CD14-positive monocyte (primary cell): ENCODE data around the gene RELL2. TPM values are rescaled to one million over a fixed set of nuclear protein-coding genes. Genes with fewer than 3 reads are reported as not detected.

Experiments
- DNase-seq, 3 donors: peaks; one replicate each; pipeline ENCODE4 v3.0.0-alpha.2; 2011 to 2022
- H2AFZ ChIP-seq: 2 replicates; pipeline ENCODE4 v1.6.0; 2012; ENCODE audit warnings: mild to moderate bottlenecking, low read depth, low read length, inconsistent platforms; ENCODE audit not compliant: insufficient read depth, poor library complexity, severe bottlenecking
- H3K27ac ChIP-seq, 2 donors: 1 replicate in 1 of 2; 2 replicates in 1 of 2; pipeline ENCODE4 v1.5.1; 2012 to 2013; ENCODE audit warnings: low read length in 2 of 2, control low read depth in 1 of 2, inconsistent platforms in 1 of 2, low read depth in 1 of 2, mild to moderate bottlenecking in 1 of 2
- H3K27me3 ChIP-seq, 2 donors: one replicate each; pipeline versions ENCODE4 v1.6.0 to v1.6.1; 2011 to 2013; ENCODE audit warnings: low read length in 2 of 2; ENCODE audit not compliant: control insufficient read depth in 2 of 2, insufficient read depth in 2 of 2
- H3K36me3 ChIP-seq, 2 donors: replicated peaks in 1 of 2; 1 replicate in 1 of 2; 2 replicates in 1 of 2; pipeline versions ENCODE4 v1.5.1 to v1.6.1; 2012 to 2013; ENCODE audit warnings: low read length in 2 of 2, control low read depth in 1 of 2, inconsistent platforms in 1 of 2, mild to moderate bottlenecking in 1 of 2; ENCODE audit not compliant: insufficient read depth in 2 of 2, control insufficient read depth in 1 of 2
- H3K4me1 ChIP-seq, 2 donors: 1 replicate in 1 of 2; 2 replicates in 1 of 2; pipeline versions ENCODE4 v1.5.1 to v1.6.1; 2012 to 2013; ENCODE audit warnings: low read length in 2 of 2, control low read depth in 1 of 2, inconsistent platforms in 1 of 2, mild to moderate bottlenecking in 1 of 2, moderate library complexity in 1 of 2; ENCODE audit not compliant: insufficient read depth in 2 of 2, control insufficient read depth in 1 of 2
- H3K4me2 ChIP-seq: replicated peaks from 2 replicates; pipeline ENCODE3; 2012; ENCODE audit warnings: low read length, moderate library complexity, mild to moderate bottlenecking; ENCODE audit not compliant: poor library complexity, severe bottlenecking; ENCODE audit errors: extremely low read depth
- H3K4me3 ChIP-seq, 3 experiments: fragments of 200-600 bp in 1 of 3; sonication (generic) in 1 of 3; replicated peaks in 1 of 3; 1 replicate in 2 of 3; 2 replicates in 1 of 3; pipeline ENCODE4 v1.5.1; 2011 to 2013; ENCODE audit warnings: low read length in 3 of 3, mild to moderate bottlenecking in 3 of 3, control low read depth in 2 of 3, low read depth in 2 of 3, inconsistent platforms in 1 of 3, moderate library complexity in 1 of 3
- H3K79me2 ChIP-seq: 2 replicates; pipeline ENCODE4 v1.6.0; 2012; ENCODE audit warnings: mild to moderate bottlenecking, control low read depth, inconsistent platforms, low read length, moderate library complexity; ENCODE audit not compliant: insufficient read depth
- H3K9ac ChIP-seq: 2 replicates; pipeline ENCODE4 v1.6.0; 2017; ENCODE audit warnings: low read length, mild to moderate bottlenecking; ENCODE audit not compliant: insufficient read depth, poor library complexity, severe bottlenecking
- H3K9me3 ChIP-seq, 2 donors: replicated peaks in 1 of 2; 1 replicate in 1 of 2; 2 replicates in 1 of 2; pipeline versions ENCODE4 v1.5.1 to v1.6.1; 2012 to 2013; ENCODE audit warnings: low read length in 2 of 2, control low read depth in 1 of 2; ENCODE audit not compliant: control insufficient read depth in 1 of 2, insufficient read depth in 1 of 2
- H4K20me1 ChIP-seq: 2 replicates; pipeline ENCODE4 v1.6.0; 2012; ENCODE audit warnings: mild to moderate bottlenecking, low read length, control low read depth, moderate library complexity; ENCODE audit not compliant: insufficient read depth
- H3K27ac Mint-ChIP-seq, 7 donors: one replicate each; pipeline ENCODE4 v1.8.0; 2020; ENCODE audit warnings: mild to moderate bottlenecking in 7 of 7, mixed read lengths in 7 of 7, moderate library complexity in 6 of 7, inconsistent platforms in 2 of 7
- H3K27me3 Mint-ChIP-seq, 3 donors: one replicate each; pipeline ENCODE4 v1.8.0; 2021 to 2022; ENCODE audit warnings: low read depth in 3 of 3, mild to moderate bottlenecking in 3 of 3, mixed read lengths in 3 of 3, moderate library complexity in 3 of 3, inconsistent platforms in 1 of 3
- H3K36me3 Mint-ChIP-seq, 2 donors: one replicate each; pipeline ENCODE4 v1.8.0; 2020; ENCODE audit warnings: mixed read lengths in 2 of 2, inconsistent platforms in 1 of 2, mild to moderate bottlenecking in 1 of 2
- H3K4me1 Mint-ChIP-seq: one replicate; pipeline ENCODE4 v1.8.0; 2020; ENCODE audit warnings: mild to moderate bottlenecking, mixed read lengths
- H3K4me3 Mint-ChIP-seq, 2 donors: one replicate each; pipeline ENCODE4 v1.8.0; 2020; ENCODE audit warnings: mild to moderate bottlenecking in 2 of 2, mixed read lengths in 2 of 2, moderate library complexity in 1 of 2
- H3K9me3 Mint-ChIP-seq, 7 donors: one replicate each; pipeline ENCODE4 v1.8.0; 2020 to 2022; ENCODE audit warnings: mixed read lengths in 7 of 7, mild to moderate bottlenecking in 6 of 7, moderate library complexity in 6 of 7, inconsistent platforms in 2 of 7
- WGBS: methylation state at CpG from one replicate; pipeline ENCODE4 v1.1.5; 2013; ENCODE audit warnings: missing lambda C conversion rate; ENCODE audit not compliant: insufficient coverage; 5-methylcytosine and 5-hydroxymethylcytosine counted together
- intact Hi-C, 2 donors: fragments of 100-400 bp; cut with micrococcal nuclease; formaldehyde crosslinking; loops; one replicate each; pipeline versions ENCODE4 v1.15.0 to v1.15.1; 2023
- polyA plus RNA-seq, 3 donors: library from polyadenylated mRNA; depleted of rRNA in 1 of 3; unstranded in 2 of 3; stranded (reverse) in 1 of 3; fragments of 300-500 nt in 2 of 3; fragments of >200 nt in 1 of 3; fragmentation: Illumina TruSeq in 2 of 3; gene quantifications; 1 replicate in 2 of 3; 2 replicates in 1 of 3; pipeline ENCODE4 v1.2.3, GENCODE V29; 2012 to 2021
- TF ChIP-seq, protein P1 (sequence below): fragments of 200-600 bp; IDR thresholded peaks from one replicate; pipeline ENCODE4 v1.8.0; 2022; ENCODE audit warnings: antibody characterized with exemption, mild to moderate bottlenecking

RELL2 gene
- polyA plus RNA-seq, 3 donors, result 1.0 to 17.3 (median 1.3) TPM

DNA sequence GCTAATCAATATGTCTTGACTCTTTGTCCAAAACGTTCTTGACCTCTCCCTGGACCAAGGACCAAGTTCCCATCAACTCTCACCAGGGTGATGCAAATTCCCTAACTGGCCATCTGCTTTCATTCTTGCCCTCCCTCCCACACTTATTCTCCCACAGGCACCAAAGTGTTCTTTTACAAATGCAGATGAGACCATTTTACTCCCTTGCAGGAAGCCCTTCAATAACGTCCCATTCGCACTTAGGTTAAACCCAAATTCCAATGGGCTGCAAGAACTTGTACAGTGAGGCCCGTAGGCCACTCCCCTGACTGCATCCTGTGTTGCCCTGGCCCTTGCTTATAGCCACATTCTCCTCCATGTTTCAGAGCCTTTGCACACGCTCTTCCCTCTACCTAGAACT is 38.0 kb downstream of the RELL2 start:
- peaks cover 1 to 5% of the 10 kb centered on the region in 2 donors for H3K4me1 ChIP-seq
- no peaks in the 10 kb centered on the region for H3K9me3 ChIP-seq
- H4K20me1 ChIP-seq, result peaks cover 6% of the 10 kb centered on the region
- DNase-seq, result no peak
- intact Hi-C loops, result no loop called here
- TF ChIP-seq, protein P1, sequence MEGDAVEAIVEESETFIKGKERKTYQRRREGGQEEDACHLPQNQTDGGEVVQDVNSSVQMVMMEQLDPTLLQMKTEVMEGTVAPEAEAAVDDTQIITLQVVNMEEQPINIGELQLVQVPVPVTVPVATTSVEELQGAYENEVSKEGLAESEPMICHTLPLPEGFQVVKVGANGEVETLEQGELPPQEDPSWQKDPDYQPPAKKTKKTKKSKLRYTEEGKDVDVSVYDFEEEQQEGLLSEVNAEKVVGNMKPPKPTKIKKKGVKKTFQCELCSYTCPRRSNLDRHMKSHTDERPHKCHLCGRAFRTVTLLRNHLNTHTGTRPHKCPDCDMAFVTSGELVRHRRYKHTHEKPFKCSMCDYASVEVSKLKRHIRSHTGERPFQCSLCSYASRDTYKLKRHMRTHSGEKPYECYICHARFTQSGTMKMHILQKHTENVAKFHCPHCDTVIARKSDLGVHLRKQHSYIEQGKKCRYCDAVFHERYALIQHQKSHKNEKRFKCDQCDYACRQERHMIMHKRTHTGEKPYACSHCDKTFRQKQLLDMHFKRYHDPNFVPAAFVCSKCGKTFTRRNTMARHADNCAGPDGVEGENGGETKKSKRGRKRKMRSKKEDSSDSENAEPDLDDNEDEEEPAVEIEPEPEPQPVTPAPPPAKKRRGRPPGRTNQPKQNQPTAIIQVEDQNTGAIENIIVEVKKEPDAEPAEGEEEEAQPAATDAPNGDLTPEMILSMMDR, result no peak
- no peaks in the 10 kb centered on the region for H3K27me3 ChIP-seq
- peaks cover 0 to 2% (median 0%) of the 10 kb centered on the region in 7 donors for H3K9me3 Mint-ChIP-seq
- H3K36me3 ChIP-seq, result peaks cover 43 to 64% of the 10 kb centered on the region in 2 donors
- peaks cover 55 to 60% of the 10 kb centered on the region in 2 donors for H3K36me3 Mint-ChIP-seq
- H3K27ac Mint-ChIP-seq, result peak overlapping the region in 1 of 7 donors; percentile 21
- no peak overlapping the region for H3K27ac ChIP-seq
- H3K4me3 Mint-ChIP-seq, result no peak overlapping the region
- no peak overlapping the region for H2AFZ ChIP-seq
- H3K4me2 ChIP-seq, result no peak overlapping the region
- no peak overlapping the region for H3K9ac ChIP-seq
- H3K4me3 ChIP-seq, result no peak overlapping the region
- H3K4me1 Mint-ChIP-seq, result peaks cover 6% of the 10 kb centered on the region
- H3K79me2 ChIP-seq, result no peaks in the 10 kb centered on the region
- no peaks in the 10 kb centered on the region for H3K27me3 Mint-ChIP-seq
- WGBS, result 91% methylated on average over 5 of the region's 5 CpGs

DNA sequence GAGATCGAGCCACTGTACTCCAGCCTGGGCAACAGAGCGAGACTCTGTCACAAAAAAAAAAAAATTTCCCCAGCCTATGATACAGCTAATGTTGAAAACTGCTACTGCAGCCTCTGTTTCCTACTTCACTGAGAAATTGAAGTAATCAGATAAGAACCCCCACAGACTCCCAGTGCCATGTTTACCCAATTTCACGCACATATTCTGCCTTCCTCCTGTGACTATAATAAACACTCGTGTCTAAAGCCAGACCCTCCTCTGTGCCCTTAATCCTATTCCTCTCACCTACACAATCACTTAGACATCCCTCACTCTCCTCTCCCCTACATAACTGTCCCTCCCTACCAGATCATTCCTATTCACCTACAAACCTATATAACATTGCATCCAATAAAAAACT is 38.9 kb downstream of the RELL2 start:
- Mint-ChIP-seq H3K27me3 (no peaks in the 10 kb centered on the region), H3K4me3 (no peak overlapping the region), H3K9me3 (peaks cover 0 to 2% (median 0%) of the 10 kb centered on the region in 7 donors), H3K36me3 (peaks cover 47 to 59% of the 10 kb centered on the region in 2 donors), H3K27ac (no peak overlapping the region), H3K4me1 (peaks cover 15% of the 10 kb centered on the region)
- WGBS, result 97% methylated on average over 2 of the region's 4 CpGs
- H3K36me3 ChIP-seq, result peaks cover 34 to 55% of the 10 kb centered on the region in 2 donors
- no peak for DNase-seq
- peaks cover 1% of the 10 kb centered on the region for H3K79me2 ChIP-seq
- H3K4me2 ChIP-seq, result no peak overlapping the region
- TF ChIP-seq, protein P1, result no peak
- peaks cover 15% of the 10 kb centered on the region for H4K20me1 ChIP-seq
- H3K4me3 ChIP-seq, result no peak overlapping the region
- H3K4me1 ChIP-seq, result peaks cover 10 to 14% of the 10 kb centered on the region in 2 donors
- H2AFZ ChIP-seq, result no peak overlapping the region
- no peak overlapping the region for H3K27ac ChIP-seq
- no peaks in the 10 kb centered on the region for H3K9me3 ChIP-seq
- intact Hi-C loops, result no loop called here
- no peak overlapping the region for H3K9ac ChIP-seq
- H3K27me3 ChIP-seq, result no peaks in the 10 kb centered on the region
